Measurements from ENCODE around the gene USP17L22. TPM values are rescaled to one million over a fixed set of nuclear protein-coding genes. Genes with fewer than 3 reads are reported as not detected.
"Not testable (repeated sequence)": the region's sequence is repeated elsewhere in the genome, so short reads cannot be mapped to it uniquely, and the experiment has no call there.

USP17L22 gene, protein sequence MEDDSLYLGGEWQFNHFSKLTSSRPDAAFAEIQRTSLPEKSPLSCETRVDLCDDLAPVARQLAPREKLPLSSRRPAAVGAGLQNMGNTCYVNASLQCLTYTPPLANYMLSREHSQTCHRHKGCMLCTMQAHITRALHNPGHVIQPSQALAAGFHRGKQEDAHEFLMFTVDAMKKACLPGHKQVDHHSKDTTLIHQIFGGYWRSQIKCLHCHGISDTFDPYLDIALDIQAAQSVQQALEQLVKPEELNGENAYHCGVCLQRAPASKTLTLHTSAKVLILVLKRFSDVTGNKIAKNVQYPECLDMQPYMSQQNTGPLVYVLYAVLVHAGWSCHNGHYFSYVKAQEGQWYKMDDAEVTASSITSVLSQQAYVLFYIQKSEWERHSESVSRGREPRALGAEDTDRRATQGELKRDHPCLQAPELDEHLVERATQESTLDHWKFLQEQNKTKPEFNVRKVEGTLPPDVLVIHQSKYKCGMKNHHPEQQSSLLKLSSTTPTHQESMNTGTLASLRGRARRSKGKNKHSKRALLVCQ
- total RNA-seq (2014; rRNA removed; shearing (Covaris generic)), result not detected in 2 replicates

DNA sequence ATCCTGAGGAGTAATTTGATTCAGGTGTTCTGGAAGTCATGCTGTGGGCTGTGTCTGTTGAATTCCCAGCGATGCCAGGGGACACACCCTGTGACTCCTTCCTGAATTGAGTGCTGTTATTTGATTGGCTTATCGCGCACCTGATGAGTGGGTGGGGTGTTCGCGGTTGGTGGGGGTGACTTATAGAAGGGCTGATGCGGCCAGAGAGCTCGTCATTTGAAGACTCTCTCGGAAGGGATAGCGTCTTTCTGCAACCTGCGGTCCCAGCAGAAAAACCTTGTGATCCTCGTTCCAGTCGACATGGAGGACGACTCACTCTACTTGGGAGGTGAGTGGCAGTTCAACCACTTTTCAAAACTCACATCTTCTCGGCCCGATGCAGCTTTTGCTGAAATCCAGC is at the start of gene USP17L22:
TSS of gene USP17L22 (plus strand) at position 301 of the 400 bp plus-strand sequence. CDS start at position 301, 0 bp downstream.
- not testable (repeated sequence) for H3K27me3 ChIP-seq; DNase-seq; H3K4me1 ChIP-seq; H3K27ac ChIP-seq; H3K4me3 ChIP-seq; H3K36me3 ChIP-seq; H3K9me3 ChIP-seq (replicated peaks)

DNA sequence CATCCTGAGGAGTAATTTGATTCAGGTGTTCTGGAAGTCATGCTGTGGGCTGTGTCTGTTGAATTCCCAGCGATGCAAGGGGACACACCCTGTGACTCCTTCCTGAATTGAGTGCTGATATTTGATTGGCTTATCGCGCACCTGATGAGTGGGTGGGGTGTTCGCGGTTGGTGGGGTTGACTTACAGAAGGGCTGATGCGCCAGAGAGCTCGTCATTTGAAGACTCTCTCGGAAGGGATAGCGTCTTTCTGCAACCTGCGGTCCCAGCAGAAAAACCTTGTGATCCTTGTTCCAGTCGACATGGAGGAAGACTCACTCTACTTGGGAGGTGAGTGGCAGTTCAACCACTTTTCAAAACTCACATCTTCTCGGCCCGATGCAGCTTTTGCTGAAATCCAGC is 47.6 kb upstream of the USP17L22 start, which contains the start of gene USP17L12:
TSS of gene USP17L12 (plus strand) at position 301 of the 400 bp plus-strand sequence. CDS start at position 301, 0 bp downstream.
- not testable (repeated sequence) for H3K27ac ChIP-seq; H3K27me3 ChIP-seq; DNase-seq; H3K4me3 ChIP-seq; H3K36me3 ChIP-seq; H3K4me1 ChIP-seq; H3K9me3 ChIP-seq (replicated peaks)

DNA sequence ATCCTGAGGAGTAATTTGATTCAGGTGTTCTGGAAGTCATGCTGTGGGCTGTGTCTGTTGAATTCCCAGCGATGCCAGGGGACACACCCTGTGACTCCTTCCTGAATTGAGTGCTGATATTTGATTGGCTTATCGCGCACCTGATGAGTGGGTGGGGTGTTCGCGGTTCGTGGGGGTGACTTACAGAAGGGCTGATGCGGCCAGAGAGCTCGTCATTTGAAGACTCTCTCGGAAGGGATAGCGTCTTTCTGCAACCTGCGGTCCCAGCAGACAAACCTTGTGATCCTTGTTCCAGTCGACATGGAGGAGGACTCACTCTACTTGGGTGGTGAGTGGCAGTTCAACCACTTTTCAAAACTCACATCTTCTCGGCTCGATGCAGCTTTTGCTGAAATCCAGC is 42.8 kb upstream of the USP17L22 start, which contains the start of gene USP17L13:
TSS of gene USP17L13 (plus strand) at position 301 of the 400 bp plus-strand sequence. CDS start at position 301, 0 bp downstream.
- not testable (repeated sequence) for H3K27me3 ChIP-seq; H3K4me3 ChIP-seq; H3K36me3 ChIP-seq; H3K9me3 ChIP-seq (replicated peaks); DNase-seq; H3K27ac ChIP-seq; H3K4me1 ChIP-seq

DNA sequence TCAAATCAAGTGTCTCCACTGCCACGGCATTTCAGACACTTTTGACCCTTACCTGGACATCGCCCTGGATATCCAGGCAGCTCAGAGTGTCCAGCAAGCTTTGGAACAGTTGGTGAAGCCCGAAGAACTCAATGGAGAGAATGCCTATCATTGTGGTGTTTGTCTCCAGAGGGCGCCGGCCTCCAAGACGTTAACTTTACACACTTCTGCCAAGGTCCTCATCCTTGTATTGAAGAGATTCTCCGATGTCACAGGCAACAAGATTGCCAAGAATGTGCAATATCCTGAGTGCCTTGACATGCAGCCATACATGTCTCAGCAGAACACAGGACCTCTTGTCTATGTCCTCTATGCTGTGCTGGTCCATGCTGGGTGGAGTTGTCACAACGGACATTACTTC is 37.2 kb upstream of the USP17L22 start:
- H3K36me3 ChIP-seq; H3K27ac ChIP-seq; H3K27me3 ChIP-seq; H3K4me3 ChIP-seq; H3K9me3 ChIP-seq (replicated peaks); H3K4me1 ChIP-seq; DNase-seq: not testable (repeated sequence)

DNA sequence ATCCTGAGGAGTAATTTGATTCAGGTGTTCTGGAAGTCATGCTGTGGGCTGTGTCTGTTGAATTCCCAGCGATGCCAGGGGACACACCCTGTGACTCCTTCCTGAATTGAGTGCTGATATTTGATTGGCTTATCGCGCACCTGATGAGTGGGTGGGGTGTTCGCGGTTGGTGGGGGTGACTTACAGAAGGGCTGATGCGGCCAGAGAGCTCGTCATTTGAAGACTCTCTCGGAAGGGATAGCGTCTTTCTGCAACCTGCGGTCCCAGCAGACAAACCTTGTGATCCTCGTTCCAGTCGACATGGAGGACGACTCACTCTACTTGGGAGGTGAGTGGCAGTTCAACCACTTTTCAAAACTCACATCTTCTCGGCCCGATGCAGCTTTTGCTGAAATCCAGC is 33.3 kb upstream of the USP17L22 start, which contains the start of gene USP17L15:
TSS of gene USP17L15 (plus strand) at position 301 of the 400 bp plus-strand sequence. CDS start at position 301, 0 bp downstream.
- DNase-seq, result not testable (repeated sequence)

DNA sequence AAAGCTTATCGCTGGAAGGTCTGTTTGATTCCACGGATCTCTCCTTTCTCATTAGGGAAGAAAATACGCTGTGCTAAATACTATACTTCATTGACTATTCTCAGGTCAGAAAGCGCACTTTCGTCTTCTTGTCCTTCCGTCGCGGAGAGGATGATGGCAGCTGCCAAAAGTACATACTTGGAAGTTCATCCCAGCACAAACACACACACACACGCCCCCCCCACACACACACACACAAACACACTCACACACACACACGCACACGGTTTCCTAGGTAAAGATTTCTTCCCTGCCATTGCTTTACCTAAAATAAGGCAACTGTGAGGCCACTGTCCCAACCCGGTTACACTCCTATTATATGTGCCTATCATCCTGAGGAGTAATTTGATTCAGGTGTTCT is 29.0 kb upstream of the USP17L22 start:
- H3K36me3 ChIP-seq; H3K27ac ChIP-seq; H3K4me1 ChIP-seq; H3K9me3 ChIP-seq (replicated peaks); H3K4me3 ChIP-seq; H3K27me3 ChIP-seq: not testable (repeated sequence)
- peak; percentile 0 to 2 for DNase-seq

More for the DNA sequence above, 33.3 kb upstream of the USP17L22 start, which contains the start of gene USP17L15:
- H3K4me1 ChIP-seq; H3K36me3 ChIP-seq; H3K27me3 ChIP-seq; H3K9me3 ChIP-seq (replicated peaks); H3K4me3 ChIP-seq; H3K27ac ChIP-seq: not testable (repeated sequence)

DNA sequence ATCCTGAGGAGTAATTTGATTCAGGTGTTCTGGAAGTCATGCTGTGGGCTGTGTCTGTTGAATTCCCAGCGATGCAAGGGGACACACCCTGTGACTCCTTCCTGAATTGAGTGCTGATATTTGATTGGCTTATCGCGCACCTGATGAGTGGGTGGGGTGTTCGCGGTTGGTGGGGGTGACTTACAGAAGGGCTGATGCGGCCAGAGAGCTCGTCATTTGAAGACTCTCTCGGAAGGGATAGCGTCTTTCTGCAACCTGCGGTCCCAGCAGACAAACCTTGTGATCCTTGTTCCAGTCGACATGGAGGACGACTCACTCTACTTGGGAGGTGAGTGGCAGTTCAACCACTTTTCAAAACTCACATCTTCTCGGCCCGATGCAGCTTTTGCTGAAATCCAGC is 23.8 kb upstream of the USP17L22 start, which contains the start of gene USP17L17:
TSS of gene USP17L17 (plus strand) at position 301 of the 400 bp plus-strand sequence. CDS start at position 301, 0 bp downstream.
- not testable (repeated sequence) for H3K36me3 ChIP-seq; H3K4me1 ChIP-seq; DNase-seq; H3K9me3 ChIP-seq (replicated peaks); H3K27ac ChIP-seq; H3K4me3 ChIP-seq; H3K27me3 ChIP-seq

DNA sequence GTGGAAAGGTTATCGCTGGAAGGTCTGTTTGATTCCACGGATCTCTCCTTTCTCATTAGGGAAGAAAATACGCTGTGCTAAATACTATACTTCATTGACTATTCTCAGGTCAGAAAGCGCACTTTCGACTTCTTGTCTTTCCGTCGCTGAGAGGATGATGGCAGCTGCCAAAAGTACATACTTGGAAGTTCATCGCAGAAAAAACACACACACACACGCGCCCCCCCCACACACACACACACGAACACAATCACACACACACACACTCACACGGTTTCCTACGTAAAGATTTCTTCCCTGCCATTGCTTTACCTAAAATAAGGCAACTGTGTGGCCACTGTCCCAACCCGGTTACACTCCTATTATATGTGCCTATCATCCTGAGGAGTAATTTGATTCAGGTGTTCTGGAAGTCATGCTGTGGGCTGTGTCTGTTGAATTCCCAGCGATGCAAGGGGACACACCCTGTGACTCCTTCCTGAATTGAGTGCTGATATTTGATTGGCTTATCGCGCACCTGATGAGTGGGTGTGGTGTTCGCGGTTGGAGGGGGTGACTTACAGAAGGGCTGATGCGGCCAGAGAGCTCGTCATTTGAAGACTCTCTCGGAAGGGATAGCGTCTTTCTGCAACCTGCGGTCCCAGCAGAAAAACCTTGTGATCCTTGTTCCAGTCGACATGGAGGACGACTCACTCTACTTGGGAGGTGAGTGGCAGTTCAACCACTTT is 19.3 kb upstream of the USP17L22 start, which contains the start of gene USP17L18:
TSS of gene USP17L18 (plus strand) at position 678 of the 728 bp plus-strand sequence. CDS start at position 678, 0 bp downstream.
- DNase-seq, result peak; percentile 0 to 3
- not testable (repeated sequence) for H3K27me3 ChIP-seq; H3K36me3 ChIP-seq; H3K27ac ChIP-seq; H3K9me3 ChIP-seq (replicated peaks); H3K4me1 ChIP-seq; H3K4me3 ChIP-seq

DNA sequence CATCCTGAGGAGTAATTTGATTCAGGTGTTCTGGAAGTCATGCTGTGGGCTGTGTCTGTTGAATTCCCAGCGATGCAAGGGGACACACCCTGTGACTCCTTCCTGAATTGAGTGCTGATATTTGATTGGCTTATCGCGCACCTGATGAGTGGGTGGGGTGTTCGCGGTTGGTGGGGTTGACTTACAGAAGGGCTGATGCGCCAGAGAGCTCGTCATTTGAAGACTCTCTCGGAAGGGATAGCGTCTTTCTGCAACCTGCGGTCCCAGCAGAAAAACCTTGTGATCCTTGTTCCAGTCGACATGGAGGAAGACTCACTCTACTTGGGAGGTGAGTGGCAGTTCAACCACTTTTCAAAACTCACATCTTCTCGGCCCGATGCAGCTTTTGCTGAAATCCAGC is 14.3 kb upstream of the USP17L22 start, which contains the start of gene USP17L19:
TSS of gene USP17L19 (plus strand) at position 301 of the 400 bp plus-strand sequence. CDS start at position 301, 0 bp downstream.
- H3K27me3 ChIP-seq; H3K36me3 ChIP-seq; DNase-seq; H3K9me3 ChIP-seq (replicated peaks); H3K27ac ChIP-seq; H3K4me1 ChIP-seq; H3K4me3 ChIP-seq: not testable (repeated sequence)

DNA sequence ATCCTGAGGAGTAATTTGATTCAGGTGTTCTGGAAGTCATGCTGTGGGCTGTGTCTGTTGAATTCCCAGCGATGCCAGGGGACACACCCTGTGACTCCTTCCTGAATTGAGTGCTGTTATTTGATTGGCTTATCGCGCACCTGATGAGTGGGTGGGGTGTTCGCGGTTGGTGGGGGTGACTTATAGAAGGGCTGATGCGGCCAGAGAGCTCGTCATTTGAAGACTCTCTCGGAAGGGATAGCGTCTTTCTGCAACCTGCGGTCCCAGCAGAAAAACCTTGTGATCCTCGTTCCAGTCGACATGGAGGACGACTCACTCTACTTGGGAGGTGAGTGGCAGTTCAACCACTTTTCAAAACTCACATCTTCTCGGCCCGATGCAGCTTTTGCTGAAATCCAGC is 9.6 kb upstream of the USP17L22 start, which contains the start of gene USP17L20:
TSS of gene USP17L20 (plus strand) at position 301 of the 400 bp plus-strand sequence. CDS start at position 301, 0 bp downstream.
- not testable (repeated sequence) for H3K27ac ChIP-seq; DNase-seq; H3K36me3 ChIP-seq; H3K4me3 ChIP-seq; H3K4me1 ChIP-seq; H3K9me3 ChIP-seq (replicated peaks); H3K27me3 ChIP-seq

DNA sequence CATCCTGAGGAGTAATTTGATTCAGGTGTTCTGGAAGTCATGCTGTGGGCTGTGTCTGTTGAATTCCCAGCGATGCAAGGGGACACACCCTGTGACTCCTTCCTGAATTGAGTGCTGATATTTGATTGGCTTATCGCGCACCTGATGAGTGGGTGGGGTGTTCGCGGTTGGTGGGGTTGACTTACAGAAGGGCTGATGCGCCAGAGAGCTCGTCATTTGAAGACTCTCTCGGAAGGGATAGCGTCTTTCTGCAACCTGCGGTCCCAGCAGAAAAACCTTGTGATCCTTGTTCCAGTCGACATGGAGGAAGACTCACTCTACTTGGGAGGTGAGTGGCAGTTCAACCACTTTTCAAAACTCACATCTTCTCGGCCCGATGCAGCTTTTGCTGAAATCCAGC is 4.8 kb upstream of the USP17L22 start, which contains the start of gene USP17L21:
TSS of gene USP17L21 (plus strand) at position 301 of the 400 bp plus-strand sequence. CDS start at position 301, 0 bp downstream.
- H3K27ac ChIP-seq; H3K36me3 ChIP-seq; H3K4me1 ChIP-seq; H3K9me3 ChIP-seq (replicated peaks); H3K27me3 ChIP-seq; DNase-seq; H3K4me3 ChIP-seq: not testable (repeated sequence)

DNA sequence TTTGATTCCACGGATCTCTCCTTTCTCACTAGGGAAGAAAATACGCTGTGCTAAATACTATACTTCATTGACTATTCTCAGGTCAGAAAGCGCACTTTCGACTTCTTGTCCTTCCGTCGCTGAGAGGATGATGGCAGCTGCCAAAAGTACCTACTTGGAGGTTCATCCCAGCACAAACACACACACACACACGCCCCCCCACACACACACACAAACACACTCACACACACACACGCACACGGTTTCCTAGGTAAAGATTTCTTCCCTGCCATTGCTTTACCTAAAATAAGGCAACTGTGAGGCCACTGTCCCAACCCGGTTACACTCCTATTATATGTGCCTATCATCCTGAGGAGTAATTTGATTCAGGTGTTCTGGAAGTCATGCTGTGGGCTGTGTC is 4.3 kb downstream of the USP17L22 start:
- not testable (repeated sequence) for H3K27ac ChIP-seq; H3K27me3 ChIP-seq; H3K4me1 ChIP-seq; H3K9me3 ChIP-seq (replicated peaks); H3K4me3 ChIP-seq; H3K36me3 ChIP-seq
- peak in 1 of 2 experiments; percentile 52 for DNase-seq
